Measurements from ENCODE around the gene PPM1N.

DNA sequence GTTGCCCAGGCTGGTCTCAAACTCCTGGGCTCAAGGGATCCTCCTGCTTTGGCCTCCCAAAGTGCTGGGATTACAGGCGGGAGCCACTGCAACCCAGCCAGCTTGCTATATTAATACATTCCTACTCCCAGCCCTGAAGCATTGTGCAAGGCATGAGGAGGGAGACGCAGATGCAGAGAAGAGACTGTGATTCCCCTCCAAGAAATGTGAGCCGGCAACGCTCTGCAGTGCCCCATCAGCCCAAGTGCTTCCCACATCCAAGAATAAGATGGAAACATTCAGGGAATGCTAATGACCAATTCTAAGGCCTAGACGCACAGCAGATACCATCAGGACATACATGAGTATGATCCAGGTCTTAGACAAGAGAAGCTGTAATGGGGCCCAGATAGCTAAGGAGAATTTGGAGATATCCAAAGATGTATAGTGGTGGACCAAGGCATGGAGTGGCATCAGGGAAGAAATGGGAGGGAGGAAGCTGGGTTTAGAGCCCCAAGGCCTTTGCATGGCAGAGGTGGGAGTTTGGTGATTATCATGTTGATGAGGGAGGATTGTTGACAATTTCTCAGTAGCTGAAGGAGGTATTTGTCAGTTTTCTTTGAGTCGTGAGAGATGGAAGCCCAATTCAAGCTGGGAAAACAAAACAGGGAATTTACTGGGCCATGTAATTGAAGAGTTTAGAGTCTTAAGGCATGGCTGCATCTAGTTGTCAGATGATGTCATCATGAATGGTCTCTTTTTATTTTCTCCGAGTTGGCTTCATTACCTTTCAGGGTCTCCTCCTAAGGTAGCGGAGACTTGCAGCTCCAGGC is 2.9 kb downstream of the PPM1N start:
- TF ChIP-seq GATA2 (IDR thresholded peaks at IDR 0.05; ENCODE audit: low read depth, low read length) (no peak), GATA3 (IDR thresholded peaks at IDR 0.05; ENCODE audit: low read depth, low read length) (no peak)

Data from SH-SY5Y (cell line).